Mesendoderm (in vitro differentiated cells): Measurements from ENCODE around the gene AGBL3.
A peak's percentile ranks its signal among the peaks of the same experiment; 100 is the strongest.

Experiments used
- DNase-seq: peaks from one replicate; pipeline ENCODE4 v3.0.0; 2013
- H2AK5ac ChIP-seq: 2 replicates; pipeline ENCODE4 v1.6.1; 2013; ENCODE audit warnings: low read length, inconsistent platforms
- H2BK120ac ChIP-seq: 2 replicates; pipeline ENCODE4 v1.6.1; 2013; ENCODE audit warnings: low read depth, mild to moderate bottlenecking, low read length, moderate library complexity, mixed read lengths
- H2BK15ac ChIP-seq: replicated peaks from 2 replicates; pipeline ENCODE4 v1.6.1; 2013; ENCODE audit warnings: low read depth, mild to moderate bottlenecking, moderate library complexity
- H2BK5ac ChIP-seq: 2 replicates; pipeline ENCODE4 v1.6.1; 2013; ENCODE audit warnings: low read length, inconsistent platforms
- H3K18ac ChIP-seq: 2 replicates; pipeline ENCODE4 v1.6.1; 2013; ENCODE audit warnings: mild to moderate bottlenecking, low read length, mixed read lengths
- H3K23ac ChIP-seq: one replicate; pipeline ENCODE4 v1.6.1; 2013; ENCODE audit warnings: low read length
- H3K27ac ChIP-seq: 2 replicates; pipeline ENCODE4 v1.5.1; 2013; ENCODE audit warnings: low read depth, mild to moderate bottlenecking, inconsistent platforms, low read length, moderate library complexity
- H3K27me3 ChIP-seq: 2 replicates; pipeline ENCODE4 v1.6.1; 2013; ENCODE audit warnings: low read length, control low read depth, mild to moderate bottlenecking, inconsistent platforms; ENCODE audit not compliant: insufficient read depth, poor library complexity
- H3K36me3 ChIP-seq: 2 replicates; pipeline ENCODE4 v1.6.1; 2013; ENCODE audit warnings: low read length, inconsistent platforms; ENCODE audit not compliant: control insufficient read depth, insufficient read depth
- H3K4ac ChIP-seq: one replicate; pipeline ENCODE4 v1.6.1; 2013; ENCODE audit warnings: low read depth, mild to moderate bottlenecking, low read length, moderate library complexity
- H3K4me1 ChIP-seq: 2 replicates; pipeline ENCODE4 v1.6.1; 2013; ENCODE audit warnings: low read depth, low read length, inconsistent platforms; ENCODE audit not compliant: control insufficient read depth
- H3K4me2 ChIP-seq: 2 replicates; pipeline ENCODE4 v1.6.1; 2013; ENCODE audit warnings: low read length
- H3K4me3 ChIP-seq: 2 replicates; pipeline ENCODE4 v1.5.1; 2013; ENCODE audit warnings: mild to moderate bottlenecking, low read length
- H3K56ac ChIP-seq: one replicate; pipeline ENCODE4 v1.6.1; 2013; ENCODE audit warnings: low read length
- H3K79me1 ChIP-seq: 2 replicates; pipeline ENCODE4 v1.6.1; 2013; ENCODE audit warnings: low read length, inconsistent platforms
- H3K79me2 ChIP-seq: 2 replicates; pipeline ENCODE4 v1.6.1; 2013; ENCODE audit warnings: mild to moderate bottlenecking, low read length; ENCODE audit not compliant: control insufficient read depth, insufficient read depth
- H3K9ac ChIP-seq: 2 replicates; pipeline ENCODE4 v1.6.1; 2013; ENCODE audit warnings: low read length, inconsistent platforms
- H4K5ac ChIP-seq: one replicate; pipeline ENCODE4 v1.6.1; 2013; ENCODE audit warnings: low read length
- H4K8ac ChIP-seq: one replicate; pipeline ENCODE4 v1.6.1; 2013; ENCODE audit warnings: low read depth, mild to moderate bottlenecking, control low read depth, low read length, moderate library complexity
- WGBS: extraction: QIAGEN DNeasy Blood & Tissue Kit; methylation state at CpG from one replicate; pipeline ENCODE4 v1.1.7; 2013; ENCODE audit warnings: low lambda C conversion rate, missing lambda C conversion rate; ENCODE audit not compliant: insufficient coverage; ENCODE audit errors: extremely low coverage; 5-methylcytosine and 5-hydroxymethylcytosine counted together

The AGBL3 gene

DNA sequence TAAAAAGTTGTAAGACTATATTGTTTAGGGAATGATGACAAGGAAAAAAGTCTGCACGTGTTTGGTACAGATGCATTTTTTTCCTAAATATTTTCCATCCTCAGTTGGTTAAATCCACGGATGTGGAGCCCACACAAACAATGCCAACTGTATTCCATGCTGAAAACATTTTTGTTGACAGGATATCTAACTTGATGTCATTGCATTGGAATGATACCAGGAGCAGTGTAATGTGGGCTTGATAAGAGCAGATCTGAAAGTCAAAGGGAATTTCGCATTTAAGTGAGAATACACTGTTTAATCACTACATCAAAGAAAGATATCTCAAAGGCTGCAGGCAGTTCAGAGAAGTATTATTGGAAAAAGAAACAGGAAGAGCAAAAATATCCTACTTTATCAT, 112.1 kb downstream of the AGBL3 start:
- Histone ChIP-seq H3K27me3 (no peaks in the 10 kb centered on the region), H3K9ac (no peak overlapping the region), H3K27ac (no peak overlapping the region)

DNA sequence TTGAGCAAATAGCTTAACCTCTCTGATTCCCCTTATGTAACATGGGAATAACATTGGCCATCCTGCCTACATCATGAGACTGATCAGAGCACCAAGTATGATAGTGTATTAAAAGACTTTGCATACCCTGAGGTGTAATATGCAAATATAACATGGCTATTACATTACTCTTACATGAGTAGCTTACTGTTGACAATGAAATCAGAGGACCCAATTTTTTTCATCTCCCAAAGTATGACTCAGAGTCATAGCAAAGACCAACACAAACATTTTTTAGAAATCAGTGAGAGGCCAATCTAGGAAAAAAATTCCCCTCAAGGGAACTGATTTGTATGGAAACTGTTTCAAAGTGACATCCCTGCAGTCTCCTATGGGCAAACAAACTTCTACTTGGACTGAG, 114.5 kb downstream of the AGBL3 start:
- H3K27ac ChIP-seq = no peak overlapping the region
- DNase-seq = no peak
- no peaks in the 10 kb centered on the region for H3K79me2 ChIP-seq
- no peak overlapping the region for H2BK5ac ChIP-seq
- H3K4me2 ChIP-seq = no peak overlapping the region
- no peak overlapping the region for H4K8ac ChIP-seq
- no peak overlapping the region for H2BK120ac ChIP-seq
- no peak overlapping the region for H3K18ac ChIP-seq
- H3K27me3 ChIP-seq = no peaks in the 10 kb centered on the region
- no peaks in the 10 kb centered on the region for H3K79me1 ChIP-seq
- no peak overlapping the region for H3K4me3 ChIP-seq
- no peak overlapping the region for H2BK15ac ChIP-seq
- H3K56ac ChIP-seq = no peak overlapping the region
- no peaks in the 10 kb centered on the region for H3K4me1 ChIP-seq
- H3K9ac ChIP-seq = no peak overlapping the region
- H3K23ac ChIP-seq = no peak overlapping the region
- no peaks in the 10 kb centered on the region for H3K36me3 ChIP-seq
- no peak overlapping the region for H2AK5ac ChIP-seq
- H3K4ac ChIP-seq = no peak overlapping the region
- no peak overlapping the region for H4K5ac ChIP-seq

More for the DNA sequence above, 112.1 kb downstream of the AGBL3 start:
- WGBS = no CpG with 5 or more reads among the region's 3 CpGs
- peak; percentile 85 for DNase-seq
- H3K18ac ChIP-seq = no peak overlapping the region
- no peak overlapping the region for H4K5ac ChIP-seq
- H2BK120ac ChIP-seq = no peak overlapping the region
- no peak overlapping the region for H3K56ac ChIP-seq
- no peaks in the 10 kb centered on the region for H3K4me1 ChIP-seq
- H3K4ac ChIP-seq = no peak overlapping the region
- no peak overlapping the region for H2BK5ac ChIP-seq
- H3K23ac ChIP-seq = no peak overlapping the region
- no peak overlapping the region for H2AK5ac ChIP-seq
- no peak overlapping the region for H4K8ac ChIP-seq
- no peak overlapping the region for H3K4me2 ChIP-seq
- no peaks in the 10 kb centered on the region for H3K79me2 ChIP-seq
- no peaks in the 10 kb centered on the region for H3K36me3 ChIP-seq
- H3K79me1 ChIP-seq = no peaks in the 10 kb centered on the region
- H2BK15ac ChIP-seq = no peak overlapping the region
- H3K4me3 ChIP-seq = no peak overlapping the region

DNA sequence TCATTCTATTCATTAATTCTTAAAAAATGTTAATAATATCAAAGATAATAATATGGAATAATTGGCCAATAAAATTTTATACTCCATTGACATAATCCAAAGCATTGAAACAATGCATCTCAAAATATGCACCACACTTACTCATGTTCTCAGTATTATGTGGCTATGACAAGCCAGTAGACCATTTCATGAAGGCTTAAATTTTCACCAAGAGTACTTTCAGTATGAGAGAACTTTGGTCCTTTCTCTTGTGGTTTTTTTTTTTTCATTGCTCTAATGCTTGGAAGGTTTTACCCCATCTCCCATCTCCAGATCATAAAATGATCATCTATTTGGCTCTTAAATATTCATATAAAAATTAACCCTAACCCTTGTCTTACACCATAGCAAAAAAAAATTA, 116.1 kb downstream of the AGBL3 start:
- H2BK5ac ChIP-seq = no peak overlapping the region
- DNase-seq = no peak
- H2AK5ac ChIP-seq = no peak overlapping the region
- no peak overlapping the region for H3K4ac ChIP-seq
- no peak overlapping the region for H3K23ac ChIP-seq
- H2BK15ac ChIP-seq = no peak overlapping the region
- H3K79me2 ChIP-seq = no peaks in the 10 kb centered on the region
- H3K27ac ChIP-seq = no peak overlapping the region
- H3K27me3 ChIP-seq = no peaks in the 10 kb centered on the region
- H3K9ac ChIP-seq = no peak overlapping the region
- H3K4me2 ChIP-seq = no peak overlapping the region
- no peak overlapping the region for H4K5ac ChIP-seq
- H3K36me3 ChIP-seq = no peaks in the 10 kb centered on the region
- no peaks in the 10 kb centered on the region for H3K4me1 ChIP-seq
- H3K18ac ChIP-seq = no peak overlapping the region
- H3K79me1 ChIP-seq = no peaks in the 10 kb centered on the region
- H4K8ac ChIP-seq = no peak overlapping the region
- H2BK120ac ChIP-seq = no peak overlapping the region
- H3K56ac ChIP-seq = no peak overlapping the region
- H3K4me3 ChIP-seq = no peak overlapping the region

DNA sequence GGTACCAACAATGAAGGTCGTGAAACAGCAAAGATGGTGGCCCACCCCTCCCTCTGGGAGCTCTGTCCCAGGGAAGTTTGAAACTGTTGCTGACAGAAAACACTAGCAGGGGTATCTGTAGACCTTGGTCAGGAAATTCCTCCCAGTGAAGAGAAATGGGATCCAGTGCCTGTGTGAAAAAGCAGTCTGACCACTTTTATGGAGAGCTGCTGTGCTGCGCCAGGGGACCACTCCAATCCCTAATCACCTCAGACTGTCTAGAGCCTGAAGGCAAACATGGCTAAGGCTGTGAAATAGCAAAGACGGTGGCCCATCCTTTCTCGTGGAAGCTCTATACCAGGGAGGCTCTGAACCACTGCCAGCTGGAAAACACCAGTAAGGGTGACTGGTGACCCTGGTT, 123.3 kb downstream of the AGBL3 start:
- Histone ChIP-seq H3K79me2 (no peaks in the 10 kb centered on the region), H3K18ac (no peak overlapping the region), H2BK15ac (no peak overlapping the region), H3K4me1 (no peaks in the 10 kb centered on the region), H2BK5ac (no peak overlapping the region), H3K9ac (no peak overlapping the region), H3K4me2 (no peak overlapping the region), H3K4ac (no peak overlapping the region), H4K8ac (no peak overlapping the region), H3K56ac (no peak overlapping the region), H3K79me1 (no peaks in the 10 kb centered on the region), H2AK5ac (no peak overlapping the region), H3K4me3 (no peak overlapping the region), H3K36me3 (no peaks in the 10 kb centered on the region), H4K5ac (no peak overlapping the region), H3K23ac (no peak overlapping the region), H2BK120ac (no peak overlapping the region), H3K27me3 (no peaks in the 10 kb centered on the region), H3K27ac (no peak overlapping the region)
- DNase-seq = no peak
- WGBS = no CpG with 5 or more reads among the region's 4 CpGs

DNA sequence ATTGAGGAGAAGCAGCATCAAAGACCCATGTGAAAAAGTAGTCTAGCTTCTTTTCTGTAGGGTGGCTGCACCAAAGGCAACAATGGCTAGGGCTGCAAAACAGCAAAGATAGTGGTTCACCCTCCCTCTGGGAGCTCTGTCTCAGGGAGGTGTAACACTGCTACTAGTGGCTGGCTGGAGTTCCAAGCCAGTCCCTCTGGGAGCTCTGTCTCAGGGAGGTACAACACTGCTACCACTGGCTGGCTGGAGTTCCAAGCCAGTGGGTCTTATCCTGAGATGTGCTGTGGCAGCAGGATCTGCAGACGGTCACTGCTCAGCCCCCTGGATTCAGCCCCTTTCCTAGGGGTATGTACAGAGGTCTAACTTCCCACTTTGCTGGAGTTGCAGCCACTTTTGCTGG, 123.7 kb downstream of the AGBL3 start:
- Histone ChIP-seq H3K23ac (no peak overlapping the region), H4K8ac (no peak overlapping the region), H3K4me2 (no peak overlapping the region), H2BK5ac (no peak overlapping the region), H3K9ac (no peak overlapping the region), H3K36me3 (no peaks in the 10 kb centered on the region), H2AK5ac (no peak overlapping the region), H2BK15ac (no peak overlapping the region), H3K18ac (no peak overlapping the region), H2BK120ac (no peak overlapping the region), H3K4me3 (no peak overlapping the region), H4K5ac (no peak overlapping the region), H3K4me1 (no peaks in the 10 kb centered on the region), H3K27ac (no peak overlapping the region), H3K4ac (no peak overlapping the region), H3K79me1 (no peaks in the 10 kb centered on the region), H3K79me2 (no peaks in the 10 kb centered on the region), H3K27me3 (no peaks in the 10 kb centered on the region), H3K56ac (no peak overlapping the region)
- peak; percentile 59 for DNase-seq
- WGBS = no CpG with 5 or more reads among the region's 1 CpG

DNA sequence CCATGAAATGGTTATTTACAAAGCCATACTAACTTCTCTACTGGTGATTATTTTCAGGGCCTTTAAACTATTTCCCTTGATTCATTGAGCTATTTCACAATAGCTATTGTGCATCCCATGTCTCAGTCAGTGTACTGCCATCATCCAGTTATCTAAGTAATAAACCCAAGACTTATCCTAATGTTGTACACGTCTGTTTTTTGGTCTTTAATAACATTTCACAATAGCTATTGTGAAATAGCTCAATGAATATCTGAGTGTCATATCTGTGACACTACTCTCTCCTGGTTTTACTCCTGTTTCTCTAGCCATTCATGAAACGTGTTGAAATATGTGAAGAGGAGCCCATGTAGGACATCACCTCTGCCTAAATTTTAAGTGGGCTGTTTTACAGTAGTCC, 125.1 kb downstream of the AGBL3 start:
- no peak for DNase-seq
- Histone ChIP-seq H2BK15ac (no peak overlapping the region), H3K27me3 (no peaks in the 10 kb centered on the region), H3K9ac (no peak overlapping the region), H3K4me1 (no peaks in the 10 kb centered on the region), H3K79me1 (no peaks in the 10 kb centered on the region), H4K5ac (no peak overlapping the region), H3K4ac (no peak overlapping the region), H3K36me3 (no peaks in the 10 kb centered on the region), H3K56ac (no peak overlapping the region), H3K4me2 (no peak overlapping the region), H3K18ac (no peak overlapping the region), H3K79me2 (no peaks in the 10 kb centered on the region), H2AK5ac (no peak overlapping the region), H2BK120ac (no peak overlapping the region), H3K4me3 (no peak overlapping the region), H2BK5ac (no peak overlapping the region), H3K23ac (no peak overlapping the region), H3K27ac (no peak overlapping the region), H4K8ac (no peak overlapping the region)
- no CpG with 5 or more reads among the region's 2 CpGs for WGBS
